Measurements from ENCODE around the gene CYP39A1.

CYP39A1 gene

GRCh38 chr6:46586906-46587305 is 65.7 kb downstream of the CYP39A1 start:
- no peak for DNase-seq

- no peak for DNase-seq
Observed at GRCh38 chr6:46584586-46584985, 68.0 kb downstream of the CYP39A1 start.

GRCh38 chr6:46583721-46584120 is 68.9 kb downstream of the CYP39A1 start:
- DNase-seq: no peak

- no peak for DNase-seq
Observed at GRCh38 chr6:46583081-46583480, 69.5 kb downstream of the CYP39A1 start.

GRCh38 chr6:46581459-46582177 is 71.0 kb downstream of the CYP39A1 start:
- no peak for DNase-seq

GRCh38 chr6:46575530-46575929 is 77.1 kb downstream of the CYP39A1 start:
- no peak for DNase-seq

- no peak for DNase-seq
Observed at GRCh38 chr6:46573140-46573539, 79.5 kb downstream of the CYP39A1 start.

GRCh38 chr6:46565531-46565930 is 87.1 kb downstream of the CYP39A1 start:
- DNase-seq: no peak

- DNase-seq: no peak
Observed at GRCh38 chr6:46563924-46564323, 88.7 kb downstream of the CYP39A1 start.

GRCh38 chr6:46556053-46556452 is 96.6 kb downstream of the CYP39A1 start:
- DNase-seq: no peak

- no peak for DNase-seq
Observed at GRCh38 chr6:46555129-46555528, 97.5 kb downstream of the CYP39A1 start.

- DNase-seq: no peak
Observed at GRCh38 chr6:46549155-46549554, 103.5 kb downstream of the CYP39A1 start.

GRCh38 chr6:46541556-46541955 is 111.1 kb downstream of the CYP39A1 start:
- no peak for DNase-seq

- no peak for DNase-seq
Observed at GRCh38 chr6:46539866-46540265, 112.8 kb downstream of the CYP39A1 start.

- DNase-seq: no peak
Observed at GRCh38 chr6:46538800-46539480, 113.7 kb downstream of the CYP39A1 start.

GRCh38 chr6:46530896-46531295 is 121.7 kb downstream of the CYP39A1 start:
- no peak for DNase-seq

GRCh38 chr6:46528961-46529750 is 123.5 kb downstream of the CYP39A1 start:
- DNase-seq: no peak

- no peak for DNase-seq
Observed at GRCh38 chr6:46526607-46527006, 126.0 kb downstream of the CYP39A1 start.

- no peak for DNase-seq
Observed at GRCh38 chr6:46525583-46525982, 127.0 kb downstream of the CYP39A1 start.

GRCh38 chr6:46521464-46521971 is 131.1 kb downstream of the CYP39A1 start:
- DNase-seq: no peak

- no peak for DNase-seq
Observed at GRCh38 chr6:46517202-46517601, 135.4 kb downstream of the CYP39A1 start.

- no peak for DNase-seq
Observed at GRCh38 chr6:46513533-46513932, 139.1 kb downstream of the CYP39A1 start.

GRCh38 chr6:46511320-46511719 is 141.3 kb downstream of the CYP39A1 start:
- no peak for DNase-seq

GRCh38 chr6:46510651-46511050 is 142.0 kb downstream of the CYP39A1 start:
- DNase-seq: peak; percentile 72
